GM12878 (cell line): Measurements from ENCODE around the gene HDGF. TPM values are rescaled to one million over a fixed set of nuclear protein-coding genes. Genes with fewer than 3 reads are reported as not detected.

ENCODE experiments used
- ATAC-seq: fragments of 200-7000 bp; cut with Tn5 transposase; 3 replicates; pipeline ENCODE4 v1.9.1; 2020; ENCODE audit warnings: mild to moderate bottlenecking, moderate library complexity
- BruUV-seq: library from RNA; stranded (reverse); fragments of 400-500 nt; replicated peaks from 2 replicates; lab custom pipeline; 2021; lab: Mats Ljungman, UMichigan
- CTCF ChIA-PET: fragments of 300-600 bp; sonication (Branson Sonifier 250); formaldehyde crosslinking; extraction: SDS; loops from one replicate; lab custom pipeline; 2021; ENCODE audit warnings: inconsistent platforms; lab: Yijun Ruan, JAX
- POLR2A ChIA-PET: fragments of 350-600 bp; formaldehyde crosslinking; extraction: SDS; loops from one replicate; lab custom pipeline; 2021; ENCODE audit warnings: inconsistent platforms; lab: Charles Lee
- RAD21 ChIA-PET: fragments of 300-600 bp; sonication (Branson Sonifier 250); formaldehyde crosslinking; loops from one replicate; lab custom pipeline; 2023; ENCODE audit warnings: antibody characterized with exemption; ENCODE audit not compliant: unreplicated experiment; lab: Charles Lee
- SMC1A ChIA-PET: fragments of 300-600 bp; sonication (Branson Sonifier 250); formaldehyde crosslinking; loops from one replicate; lab custom pipeline; 2023; ENCODE audit not compliant: unreplicated experiment, uncharacterized antibody; lab: Charles Lee
- DNase-seq: peaks from one replicate; pipeline ENCODE4 v3.0.0-alpha.2; 2011; ENCODE audit warnings: low read depth, low spot score
- FAIRE-seq: peaks from 3 replicates; lab custom pipeline; 2011; peaks lifted over from hg19 to GRCh38; lab: Jason Lieb, UNC
- H2AFZ ChIP-seq: 2 replicates; pipeline ENCODE4 v1.6.0; 2011; ENCODE audit warnings: low read depth, low read length, control low read depth; ENCODE audit not compliant: control insufficient read depth
- H3K27ac ChIP-seq: 2 replicates; pipeline ENCODE4 v1.5.1; 2011; ENCODE audit warnings: control low read depth; ENCODE audit not compliant: control insufficient read depth, insufficient read depth
- H3K27me3 ChIP-seq, 2 experiments: replicated peaks in 1 of 2; 2 replicates each; pipeline versions ENCODE4 v1.6.0 to v1.6.1; 2011; ENCODE audit warnings: low read length in 1 of 2; ENCODE audit not compliant: control insufficient read depth in 2 of 2, insufficient read depth in 2 of 2
- H3K36me3 ChIP-seq, 2 experiments: 2 replicates each; pipeline ENCODE4 v1.5.1; 2011; ENCODE audit warnings: low read length in 1 of 2; ENCODE audit not compliant: control insufficient read depth in 2 of 2, insufficient read depth in 2 of 2
- H3K4me1 ChIP-seq: 2 replicates; pipeline ENCODE4 v1.6.1; 2011; ENCODE audit warnings: mild to moderate bottlenecking, low read length, moderate library complexity, mixed read lengths; ENCODE audit not compliant: control insufficient read depth, insufficient read depth
- H3K4me2 ChIP-seq: 2 replicates; pipeline ENCODE4 v1.6.0; 2011; ENCODE audit warnings: control low read depth; ENCODE audit not compliant: control insufficient read depth, insufficient read depth
- H3K4me3 ChIP-seq: fragments of 200-600 bp; sonication (generic); 2 replicates; pipeline ENCODE4 v1.5.1; 2016
- H3K79me2 ChIP-seq: 2 replicates; pipeline ENCODE4 v1.6.0; 2011; ENCODE audit warnings: low read length; ENCODE audit not compliant: control insufficient read depth, insufficient read depth
- H3K9ac ChIP-seq: 2 replicates; pipeline ENCODE4 v1.8.0; 2011; ENCODE audit warnings: low read length, control low read depth, mixed read lengths; ENCODE audit not compliant: control insufficient read depth, insufficient read depth
- H3K9me3 ChIP-seq: replicated peaks from 3 replicates; pipeline ENCODE4 v1.5.1; 2011; ENCODE audit warnings: mild to moderate bottlenecking, low read length; ENCODE audit not compliant: control insufficient read depth, insufficient read depth
- H4K20me1 ChIP-seq: 2 replicates; pipeline ENCODE4 v1.6.0; 2011; ENCODE audit not compliant: control insufficient read depth, insufficient read depth
- CHD1 ChIP-seq: IDR thresholded peaks from 2 replicates; pipeline ENCODE4 v1.6.1; 2012; ENCODE audit warnings: low read depth, low read length, improper control_type of control experiment
- PAX8 ChIP-seq: fragments of 450-650 bp; IDR thresholded peaks from 2 replicates; pipeline ENCODE4 v1.6.1; 2017; ENCODE audit warnings: mild to moderate bottlenecking, moderate library complexity
- RCOR1 ChIP-seq: conservative IDR thresholded peaks from 2 replicates; pipeline ENCODE4 v1.6.1; 2012; ENCODE audit warnings: low read depth, low read length, improper control_type of control experiment
- SREBF1 ChIP-seq: IDR thresholded peaks from 2 replicates; pipeline ENCODE4 v1.6.1; 2012; ENCODE audit warnings: mild to moderate bottlenecking, low read length
- WGBS: methylation state at CpG from one replicate; pipeline ENCODE4 v1.1.6; 2016; ENCODE audit warnings: low lambda C conversion rate; ENCODE audit not compliant: insufficient replicate concordance, insufficient coverage; ENCODE audit errors: missing lambda C conversion rate; 5-methylcytosine and 5-hydroxymethylcytosine counted together
- in situ Hi-C: fragments of 300-500 bp; cut with MboI; formaldehyde crosslinking; loops from 9 replicates; pipeline ENCODE4 v1.14.3; 2018; ENCODE audit warnings: mixed read lengths
- intact Hi-C: fragments of 100-400 bp; cut with micrococcal nuclease; formaldehyde crosslinking; loops from one replicate; pipeline ENCODE4 v1.14.2; 2022; ENCODE audit not compliant: unreplicated experiment
- polyA plus RNA-seq, 11 experiments: library from polyadenylated mRNA; depleted of rRNA in 4 of 11; unstranded in 6 of 11; stranded (reverse) in 5 of 11; fragments of >200 nt; fragmentation: Nextera tagmentation in 4 of 11; fragmentation: Illumina TruSeq in 1 of 11; extraction: Ambion mirVana in 4 of 11; extraction: Trizol in 1 of 11; gene quantifications; 1 replicate in 1 of 11; 2 replicates in 10 of 11; pipeline versions ENCODE4 v1.2.1 to v1.2.3, GENCODE V29; 2011 to 2016; ENCODE audit warnings: inconsistent platforms in 2 of 11, missing spikeins in 2 of 11, low read depth in 1 of 11
- total RNA-seq, 4 experiments: library from RNA; depleted of rRNA in 3 of 4; stranded (reverse); fragments of >200 nt in 3 of 4; fragmentation: Illumina TruSeq in 1 of 4; extraction: Trizol in 1 of 4; gene quantifications; 2 replicates each; pipeline versions ENCODE4 v1.2.1 to v1.2.3, GENCODE V29; 2013 to 2021
- TF ChIP-seq, protein P1 (sequence below): fragments of 450-650 bp; IDR thresholded peaks from 2 replicates; pipeline ENCODE4 v1.6.1; 2017; ENCODE audit warnings: mild to moderate bottlenecking

Gene HDGF
- total and polyA plus RNA-seq, 10 of the 15 experiments (the other 5 are each of a cell fraction or from before 2014, with no cell fraction given): 28.3 to 372 (median 209) TPM

- intact Hi-C loops: loop anchor here (10.0 kb wide), 2 partner anchors 56 to 96 kb away; no protein-coding TSS in a partner anchor
These were observed 30.3 kb downstream of the HDGF start for GRCh38 chr1:156721131-156721530.

More at GRCh38 chr1:156721131-156721530, 30.3 kb downstream of the HDGF start:
- peak; percentile 9 for ATAC-seq
- ChIA-PET RAD21 (interaction anchor here (0.5 to 1.7 kb wide), 11 partner anchors 14 to 319 kb away, joined by 3 to 16 read pairs (median 4); partner anchors contain the start of gene MRPL24), CTCF (interaction anchor here (0.9 to 11.2 kb wide), 13 partner anchors 8 to 169 kb away, joined by 3 to 433 read pairs (median 6); partner anchors contain the start of genes CRABP2, NAXE and NTRK1), POLR2A (interaction anchor here (0.6 to 0.9 kb wide), 2 partner anchors 7 to 26 kb away, joined by 3 to 4 read pairs; no protein-coding TSS in a partner anchor), SMC1A (interaction anchor here (0.6 to 10.0 kb wide), 8 partner anchors 9 to 139 kb away, joined by 3 to 168 read pairs (median 4); partner anchors contain the start of gene NTRK1)
- Histone ChIP-seq H3K27me3 (no peaks in the 10 kb centered on the region), H3K4me2 (no peak overlapping the region), H3K9me3 (no peaks in the 10 kb centered on the region), H3K79me2 (peaks cover 47% of the 10 kb centered on the region), H3K4me1 (peaks cover 16% of the 10 kb centered on the region), H3K27ac (peak overlapping the region; percentile 72), H3K9ac (peak overlapping the region; percentile 15; the same call in 1 of the 2 replicates), H4K20me1 (peaks cover 7% of the 10 kb centered on the region), H2AFZ (no peak overlapping the region), H3K36me3 (peaks cover 16 to 39% of the 10 kb centered on the region in 2 experiments), H3K4me3 (no peak overlapping the region)
- FAIRE-seq: no peak
- TF ChIP-seq SREBF1 (no peak), PAX8 (no peak), CHD1 (no peak), RCOR1 (no peak)
- TF ChIP-seq, protein P1, sequence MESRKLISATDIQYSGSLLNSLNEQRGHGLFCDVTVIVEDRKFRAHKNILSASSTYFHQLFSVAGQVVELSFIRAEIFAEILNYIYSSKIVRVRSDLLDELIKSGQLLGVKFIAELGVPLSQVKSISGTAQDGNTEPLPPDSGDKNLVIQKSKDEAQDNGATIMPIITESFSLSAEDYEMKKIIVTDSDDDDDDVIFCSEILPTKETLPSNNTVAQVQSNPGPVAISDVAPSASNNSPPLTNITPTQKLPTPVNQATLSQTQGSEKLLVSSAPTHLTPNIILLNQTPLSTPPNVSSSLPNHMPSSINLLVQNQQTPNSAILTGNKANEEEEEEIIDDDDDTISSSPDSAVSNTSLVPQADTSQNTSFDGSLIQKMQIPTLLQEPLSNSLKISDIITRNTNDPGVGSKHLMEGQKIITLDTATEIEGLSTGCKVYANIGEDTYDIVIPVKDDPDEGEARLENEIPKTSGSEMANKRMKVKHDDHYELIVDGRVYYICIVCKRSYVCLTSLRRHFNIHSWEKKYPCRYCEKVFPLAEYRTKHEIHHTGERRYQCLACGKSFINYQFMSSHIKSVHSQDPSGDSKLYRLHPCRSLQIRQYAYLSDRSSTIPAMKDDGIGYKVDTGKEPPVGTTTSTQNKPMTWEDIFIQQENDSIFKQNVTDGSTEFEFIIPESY: no peak
- in situ Hi-C loops: no loop called here
- no TSS peak for BruUV-seq
- DNase-seq: no peak
- WGBS: 100% methylated on average over 2 of the region's 2 CpGs
